ENCODE results near the gene CDC20B. TPM values are rescaled to one million over a fixed set of nuclear protein-coding genes. Genes with fewer than 3 reads are reported as not detected.

The CDC20B gene
- total RNA-seq, 1 experiment from 2014 or later, result 0.08 TPM

- in situ Hi-C loops (cut with HindIII; ENCODE audit: low pct_unique_long_range_greater_than_20kb, low sequenced_read_pairs) (no loop called here), intact Hi-C loops (cut with micrococcal nuclease; ENCODE audit: unreplicated experiment) (loop anchor here (2.0 kb wide), 1 partner anchor 55 kb away; the partner anchor contains the start of gene MCIDAS)
- ChIA-PET POLR2A (no interaction called here), CTCF (interaction anchor here (0.5 to 1.9 kb wide), 7 partner anchors 13 to 1752 kb away, joined by 3 to 6 read pairs (median 4); partner anchors contain the start of gene GPX8)
- ATAC-seq, result peak; percentile 62
- BruUV-seq (replicated peaks), result no TSS peak
- H3K4me1 ChIP-seq (ENCODE audit: control insufficient read depth, insufficient read depth, low read length), result peaks cover 23% of the 10 kb centered on the region
- no peak overlapping the region for H3K27ac ChIP-seq (ENCODE audit: low read length)
- H3K4me3 ChIP-seq (ENCODE audit: low read depth in 2 of 2, low read length in 2 of 2), result peak overlapping the region; percentile 48 to 83
- DNase-seq (ENCODE audit: low read depth, low spot score), result peak; percentile 65
- no peaks in the 10 kb centered on the region for H3K27me3 ChIP-seq (ENCODE audit: control insufficient read depth, insufficient read depth, low read length)
- peak; percentile 83 for TF ChIP-seq CTCF (IDR thresholded peaks at IDR 0.05)
- no peak for TF ChIP-seq POLR2AphosphoS5 (IDR thresholded peaks at IDR 0.05; ENCODE audit: low read depth, low read length)
- H3K36me3 ChIP-seq (ENCODE audit: control insufficient read depth, insufficient read depth, low read length), result no peaks in the 10 kb centered on the region
- H3K9me3 ChIP-seq (ENCODE audit: control insufficient read depth, insufficient read depth, low read depth, low read length), result no peaks in the 10 kb centered on the region
Observed at GRCh38 chr5:55172051-55172899, 702 bp downstream of the CDC20B start.

GRCh38 chr5:55171471-55171870 lies 1.5 kb downstream of the CDC20B start:
- H3K4me3 ChIP-seq (ENCODE audit: low read depth in 2 of 2, low read length in 2 of 2), result no peak overlapping the region
- no peaks in the 10 kb centered on the region for H3K27me3 ChIP-seq (ENCODE audit: control insufficient read depth, insufficient read depth, low read length)
- ATAC-seq, result no peak
- ChIA-PET POLR2A (no interaction called here), CTCF (interaction anchor here (0.6 to 1.9 kb wide), 2 partner anchors 12 to 1753 kb away, joined by 3 to 6 read pairs; partner anchors contain the start of gene GPX8)
- in situ Hi-C loops (cut with HindIII; ENCODE audit: low pct_unique_long_range_greater_than_20kb, low sequenced_read_pairs), result no loop called here
- no peak for DNase-seq (ENCODE audit: low read depth, low spot score)
- H3K4me1 ChIP-seq (ENCODE audit: control insufficient read depth, insufficient read depth, low read length), result peaks cover 17% of the 10 kb centered on the region
- no peak overlapping the region for H3K27ac ChIP-seq (ENCODE audit: low read length)
- TF ChIP-seq POLR2AphosphoS5 (IDR thresholded peaks at IDR 0.05; ENCODE audit: low read depth, low read length), result no peak
- no peak for TF ChIP-seq CTCF (IDR thresholded peaks at IDR 0.05)
- no peak for TF ChIP-seq SIN3A (IDR thresholded peaks at IDR 0.05; ENCODE audit: borderline replicate concordance, insufficient read depth, low read depth, low read length)
- TF ChIP-seq TCF7L2 (IDR thresholded peaks at IDR 0.05; ENCODE audit: low read depth, low read length), result no peak
- no peak for TF ChIP-seq REST (IDR thresholded peaks at IDR 0.05; ENCODE audit: insufficient read depth in 1 of 2, low read depth in 2 of 2, low read length in 1 of 2)
- intact Hi-C loops (cut with micrococcal nuclease; ENCODE audit: unreplicated experiment), result no loop called here
- BruUV-seq (replicated peaks), result no TSS peak
- no peaks in the 10 kb centered on the region for H3K9me3 ChIP-seq (ENCODE audit: control insufficient read depth, insufficient read depth, low read depth, low read length)
- H3K36me3 ChIP-seq (ENCODE audit: control insufficient read depth, insufficient read depth, low read length), result no peaks in the 10 kb centered on the region
